ENCODE data around the gene DZIP1L. TPM values are rescaled to one million over a fixed set of nuclear protein-coding genes. Genes with fewer than 3 reads are reported as not detected.

The DZIP1L gene
- total RNA-seq, 2 donors from 2014 or later: 32.0 to 32.5 TPM

DNA sequence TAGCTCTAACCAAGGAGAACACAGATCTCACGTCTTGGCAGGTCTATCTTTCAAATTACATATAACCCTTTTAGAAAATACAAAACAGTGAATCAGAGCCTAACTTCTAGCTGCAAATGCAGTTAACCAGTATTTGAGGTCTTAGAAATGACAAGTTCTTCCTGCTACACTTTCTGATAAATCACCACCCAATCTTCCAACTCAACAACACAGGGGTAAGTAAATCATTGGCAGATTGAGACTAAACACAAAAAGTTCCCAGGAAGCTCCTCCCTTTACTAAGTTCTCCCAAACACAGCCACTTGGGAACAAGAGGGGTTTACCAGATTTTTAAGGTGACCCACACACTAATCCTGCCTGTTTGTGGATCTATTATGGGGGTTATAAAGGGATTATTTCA lies 16.8 kb upstream of the DZIP1L start, which contains the start of gene A4GNT:
A4GNT (minus strand) TSS at position 152 of the 400 bp plus-strand sequence. CDS start 1,134 bp downstream, outside the sequence.
- H3K27me3 Mint-ChIP-seq (ENCODE audit: insufficient read depth): no peaks in the 10 kb centered on the region

DNA sequence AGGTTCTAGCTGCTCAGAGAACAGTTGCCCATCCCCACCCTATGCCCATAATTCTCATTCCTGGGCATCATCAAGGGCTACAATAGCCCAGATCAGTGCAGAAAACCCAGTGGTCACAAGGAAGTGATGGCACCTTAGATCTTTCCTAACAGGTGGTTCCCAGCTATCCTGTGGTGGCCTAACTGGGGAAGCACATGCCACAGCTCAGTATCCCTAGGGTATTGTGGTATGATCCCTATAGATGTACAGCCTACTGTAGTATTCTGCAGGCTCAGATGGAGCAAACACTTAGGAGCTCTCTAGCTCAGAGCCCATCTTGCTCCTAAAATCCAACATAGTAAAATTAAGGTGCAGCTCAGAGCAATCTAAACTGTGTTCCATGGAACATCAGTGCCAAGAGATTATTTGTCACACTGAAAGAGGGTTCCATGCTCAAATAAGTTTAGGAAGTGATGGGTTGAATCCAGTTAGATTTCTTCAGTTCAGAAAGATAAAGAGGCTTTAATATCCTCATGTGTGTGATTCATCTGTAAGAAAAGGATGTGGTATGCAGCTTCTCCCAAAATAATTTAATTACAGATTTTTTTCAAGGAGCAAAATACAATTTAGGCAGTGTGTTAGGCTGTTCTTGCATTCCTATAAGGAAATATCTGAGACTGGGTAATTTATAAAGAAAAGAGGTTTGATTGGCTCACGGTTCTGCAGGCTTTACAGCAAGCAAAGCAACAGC lies 12.4 kb upstream of the DZIP1L start:
- no peak overlapping the region for H3K4me3 Mint-ChIP-seq
- TF ChIP-seq, protein P1, sequence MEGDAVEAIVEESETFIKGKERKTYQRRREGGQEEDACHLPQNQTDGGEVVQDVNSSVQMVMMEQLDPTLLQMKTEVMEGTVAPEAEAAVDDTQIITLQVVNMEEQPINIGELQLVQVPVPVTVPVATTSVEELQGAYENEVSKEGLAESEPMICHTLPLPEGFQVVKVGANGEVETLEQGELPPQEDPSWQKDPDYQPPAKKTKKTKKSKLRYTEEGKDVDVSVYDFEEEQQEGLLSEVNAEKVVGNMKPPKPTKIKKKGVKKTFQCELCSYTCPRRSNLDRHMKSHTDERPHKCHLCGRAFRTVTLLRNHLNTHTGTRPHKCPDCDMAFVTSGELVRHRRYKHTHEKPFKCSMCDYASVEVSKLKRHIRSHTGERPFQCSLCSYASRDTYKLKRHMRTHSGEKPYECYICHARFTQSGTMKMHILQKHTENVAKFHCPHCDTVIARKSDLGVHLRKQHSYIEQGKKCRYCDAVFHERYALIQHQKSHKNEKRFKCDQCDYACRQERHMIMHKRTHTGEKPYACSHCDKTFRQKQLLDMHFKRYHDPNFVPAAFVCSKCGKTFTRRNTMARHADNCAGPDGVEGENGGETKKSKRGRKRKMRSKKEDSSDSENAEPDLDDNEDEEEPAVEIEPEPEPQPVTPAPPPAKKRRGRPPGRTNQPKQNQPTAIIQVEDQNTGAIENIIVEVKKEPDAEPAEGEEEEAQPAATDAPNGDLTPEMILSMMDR (conservative IDR thresholded peaks at IDR 0.05): no peak
- no peaks in the 10 kb centered on the region for H3K27me3 Mint-ChIP-seq (ENCODE audit: insufficient read depth)
- H3K9ac ChIP-seq (ENCODE audit: extremely low read depth, low read length, poor library complexity, severe bottlenecking): no peak overlapping the region
- no peaks in the 10 kb centered on the region for H3K27me3 ChIP-seq (ENCODE audit: control insufficient read depth, insufficient read depth, low read length, poor library complexity, severe bottlenecking)
- 88 to 100% methylated on average over 1 of the region's 1 CpG for WGBS, 2 experiments (ENCODE audit: insufficient coverage in 1 of 2, insufficient read length in 1 of 2)
- no peak overlapping the region for H3K27ac ChIP-seq (ENCODE audit: low read depth, low read length)
- H3K4me1 ChIP-seq (ENCODE audit: control insufficient read depth, insufficient read depth, low read length): no peaks in the 10 kb centered on the region
- H3K27ac Mint-ChIP-seq: no peak overlapping the region
- H3K9me3 ChIP-seq (ENCODE audit: control insufficient read depth, low read length): no peaks in the 10 kb centered on the region
- H3K4me3 ChIP-seq (ENCODE audit: low read length): no peak overlapping the region
- H3K4me1 Mint-ChIP-seq: no peaks in the 10 kb centered on the region
- DNase-seq: no peak
- no peaks in the 10 kb centered on the region for H3K36me3 ChIP-seq (ENCODE audit: control insufficient read depth, insufficient read depth, low read length)
- H3K9me3 Mint-ChIP-seq: peaks cover 13% of the 10 kb centered on the region
- no peaks in the 10 kb centered on the region for H3K36me3 Mint-ChIP-seq (ENCODE audit: low read depth)

More for the DNA sequence above, 16.8 kb upstream of the DZIP1L start, which contains the start of gene A4GNT:
- no peak for DNase-seq
- peaks cover 23% of the 10 kb centered on the region for H3K4me1 Mint-ChIP-seq
- Histone ChIP-seq H3K27ac (ENCODE audit: low read depth, low read length) (no peak within 1 kb of the TSS), H3K9ac (ENCODE audit: extremely low read depth, low read length, poor library complexity, severe bottlenecking) (no peak within 1 kb of the TSS), H3K9me3 (ENCODE audit: control insufficient read depth, low read length) (no peaks in the 10 kb centered on the region), H3K4me1 (ENCODE audit: control insufficient read depth, insufficient read depth, low read length) (peaks cover 5% of the 10 kb centered on the region), H3K4me3 (ENCODE audit: low read length) (no peak within 1 kb of the TSS), H3K27me3 (ENCODE audit: control insufficient read depth, insufficient read depth, low read length, poor library complexity, severe bottlenecking) (no peaks in the 10 kb centered on the region), H3K36me3 (ENCODE audit: control insufficient read depth, insufficient read depth, low read length) (no peaks in the 10 kb centered on the region)
- no peak within 1 kb of the TSS for H3K4me3 Mint-ChIP-seq
- H3K9me3 Mint-ChIP-seq: no peaks in the 10 kb centered on the region
- no peaks in the 10 kb centered on the region for H3K36me3 Mint-ChIP-seq (ENCODE audit: low read depth)
- H3K27ac Mint-ChIP-seq: no peak within 1 kb of the TSS
- TF ChIP-seq, protein P1 (conservative IDR thresholded peaks at IDR 0.05): no peak
- WGBS, 2 experiments (ENCODE audit: insufficient coverage in 1 of 2, insufficient read length in 1 of 2): 93 to 100% methylated on average over 1 of the region's 1 CpG

DNA sequence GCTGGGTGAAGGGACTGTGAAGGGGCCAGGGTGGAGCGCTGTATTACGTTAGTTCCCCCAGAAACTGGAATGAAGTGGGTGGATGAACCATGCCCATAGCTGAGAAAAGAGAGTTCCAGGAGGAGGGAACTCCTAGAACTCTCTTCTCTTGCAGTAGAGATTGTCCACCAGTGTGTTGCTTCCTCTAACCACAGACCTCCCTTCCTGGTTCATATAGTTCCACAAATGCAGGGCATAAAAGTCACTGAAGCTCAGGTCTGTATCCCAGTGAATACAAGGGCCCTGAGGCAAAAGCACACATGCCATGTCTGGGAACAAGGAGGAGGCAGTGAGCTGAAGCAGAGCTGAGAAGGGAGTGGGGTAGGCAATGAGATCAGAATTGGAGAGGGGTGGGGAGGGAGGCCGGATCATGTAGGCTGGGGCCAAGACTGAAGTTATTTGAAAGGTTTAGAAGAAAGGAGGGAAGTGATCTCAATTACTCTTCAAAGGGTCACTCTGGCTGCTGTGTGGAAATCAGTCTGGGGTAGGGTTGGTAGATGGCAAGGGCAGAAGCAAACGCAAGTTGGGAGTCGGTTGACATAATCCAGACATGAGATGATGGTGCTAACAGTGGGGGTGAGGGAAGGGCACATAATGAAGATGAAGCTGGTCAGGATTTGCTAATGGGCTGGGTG lies 10.3 kb upstream of the DZIP1L start:
- TF ChIP-seq, protein P1 (conservative IDR thresholded peaks at IDR 0.05): no peak
- Histone ChIP-seq H3K9me3 (ENCODE audit: control insufficient read depth, low read length) (no peaks in the 10 kb centered on the region), H3K9ac (ENCODE audit: extremely low read depth, low read length, poor library complexity, severe bottlenecking) (no peak overlapping the region), H3K36me3 (ENCODE audit: control insufficient read depth, insufficient read depth, low read length) (no peaks in the 10 kb centered on the region), H3K27ac (ENCODE audit: low read depth, low read length) (no peak overlapping the region), H3K4me1 (ENCODE audit: control insufficient read depth, insufficient read depth, low read length) (no peaks in the 10 kb centered on the region), H3K4me3 (ENCODE audit: low read length) (no peak overlapping the region), H3K27me3 (ENCODE audit: control insufficient read depth, insufficient read depth, low read length, poor library complexity, severe bottlenecking) (no peaks in the 10 kb centered on the region)
- 87 to 92% methylated on average over 2 to 5 of the region's 5 CpGs for WGBS, 2 experiments (ENCODE audit: insufficient coverage in 1 of 2, insufficient read length in 1 of 2)
- Mint-ChIP-seq H3K4me1 (no peaks in the 10 kb centered on the region), H3K36me3 (ENCODE audit: low read depth) (no peaks in the 10 kb centered on the region), H3K27ac (no peak overlapping the region), H3K27me3 (ENCODE audit: insufficient read depth) (no peaks in the 10 kb centered on the region), H3K4me3 (no peak overlapping the region), H3K9me3 (peaks cover 13% of the 10 kb centered on the region)
- DNase-seq: no peak
